ENCODE data around the gene CSTA. TPM values are rescaled to one million over a fixed set of nuclear protein-coding genes. Genes with fewer than 3 reads are reported as not detected.
A peak's percentile ranks its signal among the peaks of the same experiment; 100 is the strongest.

Gene CSTA
- total RNA-seq, 1 experiment from 2014 or later, result not detected

GRCh38 chr3:122366379-122366749, 41.3 kb downstream of the CSTA start:
- Histone ChIP-seq H3K27me3 (ENCODE audit: low read length) (no peaks in the 10 kb centered on the region), H2AFZ (ENCODE audit: low read length) (no peak overlapping the region), H4K20me1 (ENCODE audit: low read length) (no peaks in the 10 kb centered on the region), H3K4me1 (ENCODE audit: insufficient read depth, low read length) (peaks cover 37% of the 10 kb centered on the region), H3K4me2 (ENCODE audit: low read length) (peak overlapping the region; percentile 52), H3F3A (ENCODE audit: low read length, unreplicated experiment) (peaks cover 3% of the 10 kb centered on the region), H3K27ac (ENCODE audit: low read length) (peak overlapping the region; percentile 91), H3K4me3 (ENCODE audit: low read length) (no peak overlapping the region), H3K9me3 (ENCODE audit: low read length) (no peaks in the 10 kb centered on the region), H3K9ac (ENCODE audit: low read length) (peak overlapping the region; percentile 60), H3K9me2 (replicated peaks; ENCODE audit: low read length) (no peaks in the 10 kb centered on the region), H3K36me3 (ENCODE audit: low read depth, low read length) (peaks cover 59% of the 10 kb centered on the region), H3K79me2 (ENCODE audit: low read length) (peaks cover 24% of the 10 kb centered on the region)
- DNase-seq, result peak; percentile 90
- ChIA-PET POLR2A (ENCODE audit: unreplicated experiment) (interaction anchor here (0.6 to 0.7 kb wide), 2 partner anchors 18 to 149 kb away, joined by 4 read pairs; partner anchors contain the start of genes FAM162A and KPNA1), CTCF (interaction anchor here (0.5 to 1.7 kb wide), 2 partner anchors 60 to 123 kb away, joined by 3 to 10 read pairs; no protein-coding TSS in a partner anchor)
- intact Hi-C loops (cut with micrococcal nuclease), result no loop called here
- peak; percentile 70 for ATAC-seq
- BruUV-seq (replicated peaks), result no TSS peak
- TF ChIP-seq, protein P1, sequence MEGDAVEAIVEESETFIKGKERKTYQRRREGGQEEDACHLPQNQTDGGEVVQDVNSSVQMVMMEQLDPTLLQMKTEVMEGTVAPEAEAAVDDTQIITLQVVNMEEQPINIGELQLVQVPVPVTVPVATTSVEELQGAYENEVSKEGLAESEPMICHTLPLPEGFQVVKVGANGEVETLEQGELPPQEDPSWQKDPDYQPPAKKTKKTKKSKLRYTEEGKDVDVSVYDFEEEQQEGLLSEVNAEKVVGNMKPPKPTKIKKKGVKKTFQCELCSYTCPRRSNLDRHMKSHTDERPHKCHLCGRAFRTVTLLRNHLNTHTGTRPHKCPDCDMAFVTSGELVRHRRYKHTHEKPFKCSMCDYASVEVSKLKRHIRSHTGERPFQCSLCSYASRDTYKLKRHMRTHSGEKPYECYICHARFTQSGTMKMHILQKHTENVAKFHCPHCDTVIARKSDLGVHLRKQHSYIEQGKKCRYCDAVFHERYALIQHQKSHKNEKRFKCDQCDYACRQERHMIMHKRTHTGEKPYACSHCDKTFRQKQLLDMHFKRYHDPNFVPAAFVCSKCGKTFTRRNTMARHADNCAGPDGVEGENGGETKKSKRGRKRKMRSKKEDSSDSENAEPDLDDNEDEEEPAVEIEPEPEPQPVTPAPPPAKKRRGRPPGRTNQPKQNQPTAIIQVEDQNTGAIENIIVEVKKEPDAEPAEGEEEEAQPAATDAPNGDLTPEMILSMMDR (conservative IDR thresholded peaks at IDR 0.05; ENCODE audit: low read depth, low read length), result no peak
- TF ChIP-seq EZH2phosphoT487 (IDR thresholded peaks at IDR 0.05; ENCODE audit: borderline replicate concordance, low read length) (no peak), EZH2 (IDR thresholded peaks at IDR 0.05; ENCODE audit: low read length, unreplicated experiment) (no peak)

- POLR2A ChIA-PET (ENCODE audit: unreplicated experiment), result no interaction called here
- CTCF ChIA-PET, result no interaction called here
Observed at GRCh38 chr3:122374034-122374433, 49.0 kb downstream of the CSTA start.

GRCh38 chr3:122377975-122378374, 52.9 kb downstream of the CSTA start:
- ATAC-seq, result no peak
- TF ChIP-seq EZH2phosphoT487 (IDR thresholded peaks at IDR 0.05; ENCODE audit: borderline replicate concordance, low read length), result no peak
- TF ChIP-seq, protein P1 (conservative IDR thresholded peaks at IDR 0.05; ENCODE audit: low read depth, low read length), result no peak
- TF ChIP-seq EZH2 (IDR thresholded peaks at IDR 0.05; ENCODE audit: low read length, unreplicated experiment), result no peak
- H3K79me2 ChIP-seq (ENCODE audit: low read length), result peaks cover 98% of the 10 kb centered on the region
- intact Hi-C loops (cut with micrococcal nuclease), result no loop called here
- H3K36me3 ChIP-seq (ENCODE audit: low read depth, low read length), result peaks cover 14% of the 10 kb centered on the region
- H3K4me2 ChIP-seq (ENCODE audit: low read length), result no peak overlapping the region
- H3K9me2 ChIP-seq (replicated peaks; ENCODE audit: low read length), result no peaks in the 10 kb centered on the region
- no peaks in the 10 kb centered on the region for H3F3A ChIP-seq (ENCODE audit: low read length, unreplicated experiment)
- no TSS peak for BruUV-seq (replicated peaks)
- CTCF ChIA-PET, result no interaction called here
- no peak overlapping the region for H2AFZ ChIP-seq (ENCODE audit: low read length)
- H3K27ac ChIP-seq (ENCODE audit: low read length), result no peak overlapping the region
- H3K9ac ChIP-seq (ENCODE audit: low read length), result no peak overlapping the region
- POLR2A ChIA-PET (ENCODE audit: unreplicated experiment), result no interaction called here
- H3K9me3 ChIP-seq (ENCODE audit: low read length), result no peaks in the 10 kb centered on the region
- peaks cover 8% of the 10 kb centered on the region for H3K4me1 ChIP-seq (ENCODE audit: insufficient read depth, low read length)
- H4K20me1 ChIP-seq (ENCODE audit: low read length), result no peaks in the 10 kb centered on the region
- DNase-seq, result no peak
- H3K4me3 ChIP-seq (ENCODE audit: low read length), result no peak overlapping the region
- H3K27me3 ChIP-seq (ENCODE audit: low read length), result no peaks in the 10 kb centered on the region

More at GRCh38 chr3:122374034-122374433, 49.0 kb downstream of the CSTA start:
- H3F3A ChIP-seq (ENCODE audit: low read length, unreplicated experiment), result no peaks in the 10 kb centered on the region
- TF ChIP-seq EZH2phosphoT487 (IDR thresholded peaks at IDR 0.05; ENCODE audit: borderline replicate concordance, low read length), result no peak
- TF ChIP-seq EZH2 (IDR thresholded peaks at IDR 0.05; ENCODE audit: low read length, unreplicated experiment), result no peak
- TF ChIP-seq, protein P1 (conservative IDR thresholded peaks at IDR 0.05; ENCODE audit: low read depth, low read length), result no peak
- DNase-seq (no peak), ATAC-seq (no peak)
- 0 out of 2 replicates have a peak, but pooled peaks cover 9% of the 10 kb centered on the region for H3K4me1 ChIP-seq (ENCODE audit: insufficient read depth, low read length)
- H3K79me2 ChIP-seq (ENCODE audit: low read length), result peaks cover 73% of the 10 kb centered on the region
- H3K36me3 ChIP-seq (ENCODE audit: low read depth, low read length), result peaks cover 25% of the 10 kb centered on the region
- no peaks in the 10 kb centered on the region for H3K9me2 ChIP-seq (replicated peaks; ENCODE audit: low read length)
- H3K4me3 ChIP-seq (ENCODE audit: low read length), result no peak overlapping the region
- no TSS peak for BruUV-seq (replicated peaks)
- no peak overlapping the region for H2AFZ ChIP-seq (ENCODE audit: low read length)
- no peaks in the 10 kb centered on the region for H3K27me3 ChIP-seq (ENCODE audit: low read length)
- intact Hi-C loops (cut with micrococcal nuclease), result no loop called here
- no peaks in the 10 kb centered on the region for H3K9me3 ChIP-seq (ENCODE audit: low read length)
- H3K9ac ChIP-seq (ENCODE audit: low read length), result no peak overlapping the region
- H3K27ac ChIP-seq (ENCODE audit: low read length), result no peak overlapping the region
- H4K20me1 ChIP-seq (ENCODE audit: low read length), result no peaks in the 10 kb centered on the region
- H3K4me2 ChIP-seq (ENCODE audit: low read length), result no peak overlapping the region

Data from PC-3 (cell line).